Natural killer cell (primary cell): ENCODE data around the gene NOG. TPM values are rescaled to one million over a fixed set of nuclear protein-coding genes. Genes with fewer than 3 reads are reported as not detected.

Experiments
- ATAC-seq, 3 donors: fragments of 150-1000 bp in 2 of 3; fragments of 200-7000 bp in 1 of 3; cut with Tn5 transposase; 1 replicate in 1 of 3; 2 replicates in 2 of 3; pipeline ENCODE4 v1.10.0; 2021; ENCODE audit warnings: mild to moderate bottlenecking in 2 of 3, moderate library complexity in 2 of 3
- DNase-seq, 2 donors: peaks; one replicate each; pipeline versions ENCODE4 v3.0.0 to v3.0.0-alpha.2; 2013 to 2021; ENCODE audit warnings: mixed read lengths in 1 of 2
- H3K27ac ChIP-seq: one replicate; pipeline ENCODE4 v1.5.1; 2013; ENCODE audit warnings: mild to moderate bottlenecking, low read length
- H3K27me3 ChIP-seq: one replicate; pipeline ENCODE4 v1.6.1; 2013; ENCODE audit warnings: low read length; ENCODE audit not compliant: control insufficient read depth, insufficient read depth
- H3K36me3 ChIP-seq: one replicate; pipeline ENCODE4 v1.6.1; 2013; ENCODE audit warnings: low read length; ENCODE audit not compliant: control insufficient read depth, insufficient read depth
- H3K4me1 ChIP-seq: one replicate; pipeline ENCODE4 v1.6.1; 2013; ENCODE audit warnings: low read length; ENCODE audit not compliant: control insufficient read depth, insufficient read depth
- H3K4me3 ChIP-seq: one replicate; pipeline ENCODE4 v1.5.1; 2013; ENCODE audit warnings: low read length
- H3K9me3 ChIP-seq: one replicate; pipeline ENCODE4 v1.6.1; 2013; ENCODE audit warnings: low read length; ENCODE audit not compliant: control insufficient read depth, insufficient read depth
- H3K27ac Mint-ChIP-seq, 2 donors: one replicate each; pipeline ENCODE4 v1.8.0; 2022; ENCODE audit warnings: mild to moderate bottlenecking in 2 of 2, mixed read lengths in 2 of 2, moderate library complexity in 1 of 2
- H3K27me3 Mint-ChIP-seq, 2 donors: one replicate each; pipeline ENCODE4 v1.8.0; 2022; ENCODE audit warnings: low read depth in 2 of 2, mixed read lengths in 2 of 2
- H3K36me3 Mint-ChIP-seq: one replicate; pipeline ENCODE4 v1.8.0; 2022; ENCODE audit warnings: mixed read lengths
- H3K4me1 Mint-ChIP-seq, 2 donors: one replicate each; pipeline ENCODE4 v1.8.0; 2022; ENCODE audit warnings: mixed read lengths in 2 of 2
- H3K4me3 Mint-ChIP-seq: one replicate; pipeline ENCODE4 v1.8.0; 2022; ENCODE audit warnings: mild to moderate bottlenecking, moderate library complexity, mixed read lengths
- H3K9me3 Mint-ChIP-seq, 2 donors: one replicate each; pipeline ENCODE4 v1.8.0; 2022; ENCODE audit warnings: mixed read lengths in 2 of 2
- WGBS: methylation state at CpG from one replicate; pipeline ENCODE4 v1.1.7; 2013; ENCODE audit warnings: missing lambda C conversion rate; ENCODE audit not compliant: insufficient coverage; 5-methylcytosine and 5-hydroxymethylcytosine counted together
- intact Hi-C: fragments of 100-400 bp; cut with micrococcal nuclease; formaldehyde crosslinking; loops from one replicate; pipeline ENCODE4 v1.14.2; 2022
- total RNA-seq, 4 donors: library from RNA; stranded (reverse); fragments of 120-200 nt in 1 of 4; gene quantifications; one replicate each; pipeline versions ENCODE4 v1.2.3 to v1.2.4, GENCODE V29; 2013 to 2022
- TF ChIP-seq, protein P1 (sequence below): fragments of 200-600 bp; IDR thresholded peaks from one replicate; pipeline ENCODE4 v1.8.0; 2022; ENCODE audit warnings: antibody characterized with exemption

The NOG gene
- total RNA-seq, 3 donors from 2014 or later (not counting 1 experiment from before 2014, with no cell fraction given): 0.19 to 0.77 (median 0.38) TPM

DNA sequence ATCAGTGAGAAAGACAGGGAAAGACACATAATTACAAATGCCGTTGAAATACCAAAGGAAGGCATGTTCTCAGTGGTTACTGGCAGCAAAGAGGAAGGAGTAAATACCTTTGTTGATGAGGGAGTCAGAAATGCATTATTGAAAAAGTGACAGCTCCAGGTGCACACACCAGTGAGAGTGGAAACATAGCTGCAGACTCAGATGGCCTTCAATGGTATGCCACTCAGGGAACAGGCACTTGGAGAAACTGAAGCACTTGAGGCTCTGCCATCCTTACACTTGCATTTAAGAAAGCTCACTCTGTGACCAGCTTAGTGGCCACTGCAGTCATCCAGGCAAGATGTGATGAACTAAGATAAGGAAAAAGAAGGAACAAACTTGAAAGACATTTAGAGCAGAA, 29.9 kb downstream of the NOG start:
- H3K36me3 Mint-ChIP-seq: no peaks in the 10 kb centered on the region
- no peak overlapping the region for H3K27ac Mint-ChIP-seq
- no peaks in the 10 kb centered on the region for H3K4me1 Mint-ChIP-seq
- Histone ChIP-seq H3K36me3 (no peaks in the 10 kb centered on the region), H3K4me3 (no peak overlapping the region), H3K9me3 (no peaks in the 10 kb centered on the region), H3K27me3 (no peaks in the 10 kb centered on the region), H3K4me1 (no peaks in the 10 kb centered on the region), H3K27ac (no peak overlapping the region)
- intact Hi-C loops: no loop called here
- ATAC-seq (no peak), DNase-seq (no peak)
- WGBS: 34% methylated on average over 1 of the region's 1 CpG
- peaks cover 34 to 40% of the 10 kb centered on the region in 2 donors for H3K27me3 Mint-ChIP-seq
- no peaks in the 10 kb centered on the region for H3K9me3 Mint-ChIP-seq
- TF ChIP-seq, protein P1, sequence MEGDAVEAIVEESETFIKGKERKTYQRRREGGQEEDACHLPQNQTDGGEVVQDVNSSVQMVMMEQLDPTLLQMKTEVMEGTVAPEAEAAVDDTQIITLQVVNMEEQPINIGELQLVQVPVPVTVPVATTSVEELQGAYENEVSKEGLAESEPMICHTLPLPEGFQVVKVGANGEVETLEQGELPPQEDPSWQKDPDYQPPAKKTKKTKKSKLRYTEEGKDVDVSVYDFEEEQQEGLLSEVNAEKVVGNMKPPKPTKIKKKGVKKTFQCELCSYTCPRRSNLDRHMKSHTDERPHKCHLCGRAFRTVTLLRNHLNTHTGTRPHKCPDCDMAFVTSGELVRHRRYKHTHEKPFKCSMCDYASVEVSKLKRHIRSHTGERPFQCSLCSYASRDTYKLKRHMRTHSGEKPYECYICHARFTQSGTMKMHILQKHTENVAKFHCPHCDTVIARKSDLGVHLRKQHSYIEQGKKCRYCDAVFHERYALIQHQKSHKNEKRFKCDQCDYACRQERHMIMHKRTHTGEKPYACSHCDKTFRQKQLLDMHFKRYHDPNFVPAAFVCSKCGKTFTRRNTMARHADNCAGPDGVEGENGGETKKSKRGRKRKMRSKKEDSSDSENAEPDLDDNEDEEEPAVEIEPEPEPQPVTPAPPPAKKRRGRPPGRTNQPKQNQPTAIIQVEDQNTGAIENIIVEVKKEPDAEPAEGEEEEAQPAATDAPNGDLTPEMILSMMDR: no peak
- no peak overlapping the region for H3K4me3 Mint-ChIP-seq

DNA sequence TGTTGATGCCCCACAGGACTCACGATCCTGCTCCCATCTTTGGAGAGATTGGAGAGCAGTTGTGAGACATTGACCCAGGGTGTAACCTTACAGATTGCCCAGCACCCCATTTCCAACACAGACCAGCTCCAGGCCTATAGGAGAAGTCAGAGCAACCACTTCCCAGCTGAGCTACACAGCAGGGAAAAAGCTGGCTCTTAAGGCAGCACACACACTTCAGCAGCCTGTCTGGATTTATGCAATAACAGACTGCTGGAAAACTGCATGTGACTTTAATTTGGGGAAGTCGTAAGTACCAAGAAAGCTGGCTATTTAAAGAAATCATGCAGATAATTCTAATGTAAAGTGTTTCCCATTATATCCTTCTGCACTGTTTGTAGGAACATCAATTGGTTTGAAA, 30.8 kb downstream of the NOG start:
- no peak overlapping the region for H3K27ac ChIP-seq
- 71% methylated on average over 2 of the region's 2 CpGs for WGBS
- TF ChIP-seq, protein P1: no peak

DNA sequence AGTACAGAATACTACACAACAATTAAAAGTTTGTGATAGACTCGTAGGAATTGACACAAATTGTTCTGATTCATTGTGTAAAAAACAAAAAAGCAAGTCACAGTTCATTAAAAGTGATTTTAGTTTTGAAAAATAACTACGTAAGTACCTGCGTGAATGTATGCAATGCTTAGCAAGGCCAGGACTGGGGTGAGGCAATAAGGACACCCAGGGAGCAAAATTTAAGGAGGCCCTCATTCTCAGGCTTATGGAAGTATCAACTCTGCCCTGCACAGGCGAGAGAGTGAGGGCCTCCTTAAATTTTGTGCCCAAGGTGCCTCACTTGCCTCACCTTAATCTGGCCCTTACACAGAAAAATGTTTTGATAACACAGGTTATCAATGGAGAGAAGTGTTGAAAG, 31.4 kb downstream of the NOG start:
- ATAC-seq (no peak), DNase-seq (no peak)
- Histone ChIP-seq H3K27ac (no peak overlapping the region), H3K9me3 (no peaks in the 10 kb centered on the region), H3K4me1 (no peaks in the 10 kb centered on the region), H3K4me3 (no peak overlapping the region), H3K27me3 (no peaks in the 10 kb centered on the region), H3K36me3 (no peaks in the 10 kb centered on the region)
- Mint-ChIP-seq H3K27ac (no peak overlapping the region), H3K4me3 (no peak overlapping the region), H3K36me3 (no peaks in the 10 kb centered on the region), H3K27me3 (peaks cover 30 to 37% of the 10 kb centered on the region in 2 donors), H3K9me3 (no peaks in the 10 kb centered on the region), H3K4me1 (no peaks in the 10 kb centered on the region)
- intact Hi-C loops: no loop called here
- TF ChIP-seq, protein P1: no peak
- WGBS: 83% methylated on average over 4 of the region's 4 CpGs

More for the DNA sequence above, 30.8 kb downstream of the NOG start:
- Mint-ChIP-seq H3K9me3 (no peaks in the 10 kb centered on the region), H3K4me3 (no peak overlapping the region), H3K27ac (no peak overlapping the region), H3K27me3 (peaks cover 34 to 40% of the 10 kb centered on the region in 2 donors), H3K36me3 (no peaks in the 10 kb centered on the region), H3K4me1 (no peaks in the 10 kb centered on the region)
- H3K4me1 ChIP-seq: no peaks in the 10 kb centered on the region
- ATAC-seq: no peak
- intact Hi-C loops: no loop called here
- no peak for DNase-seq
- no peak overlapping the region for H3K4me3 ChIP-seq
- H3K9me3 ChIP-seq: no peaks in the 10 kb centered on the region
- H3K36me3 ChIP-seq: no peaks in the 10 kb centered on the region
- no peaks in the 10 kb centered on the region for H3K27me3 ChIP-seq

DNA sequence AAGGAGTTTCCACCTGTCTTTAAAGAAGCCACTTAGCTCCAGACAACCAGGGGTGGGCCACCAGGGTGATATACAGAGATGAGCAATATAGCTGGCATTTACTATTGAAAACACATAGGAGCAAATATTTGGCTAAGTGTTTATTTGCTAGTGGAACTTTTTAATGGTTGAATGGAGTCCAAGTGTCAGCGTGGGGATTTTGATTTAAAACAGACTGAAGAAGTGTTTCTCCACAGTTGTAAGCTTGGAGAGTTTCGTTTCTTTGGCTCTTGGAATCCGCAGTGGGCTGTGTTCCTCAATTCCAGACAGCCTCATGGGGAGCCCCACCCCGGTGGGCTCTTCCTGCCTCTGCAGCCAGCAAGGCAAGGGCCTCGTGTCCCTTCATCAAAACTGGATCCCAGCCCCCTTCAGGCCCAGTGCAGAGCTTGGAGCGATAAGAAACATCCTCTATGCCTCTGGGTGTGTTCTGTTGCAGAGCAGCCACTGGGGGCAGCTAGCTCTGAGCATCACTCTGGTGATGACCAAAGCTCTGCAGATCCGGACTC, 36.1 kb downstream of the NOG start:
- no peaks in the 10 kb centered on the region for H3K36me3 Mint-ChIP-seq
- no peaks in the 10 kb centered on the region for H3K36me3 ChIP-seq
- H3K27me3 Mint-ChIP-seq: peaks cover 13 to 23% of the 10 kb centered on the region in 2 donors
- no peaks in the 10 kb centered on the region for H3K9me3 ChIP-seq
- H3K9me3 Mint-ChIP-seq: no peaks in the 10 kb centered on the region
- WGBS: 64% methylated on average over 7 of the region's 7 CpGs
- H3K27me3 ChIP-seq: no peaks in the 10 kb centered on the region
- intact Hi-C loops: no loop called here
- H3K4me1 ChIP-seq: no peaks in the 10 kb centered on the region
- no peak overlapping the region for H3K4me3 ChIP-seq
- H3K4me3 Mint-ChIP-seq: no peak overlapping the region
- H3K27ac Mint-ChIP-seq: no peak overlapping the region
- no peaks in the 10 kb centered on the region for H3K4me1 Mint-ChIP-seq
- TF ChIP-seq, protein P1: no peak
- DNase-seq: peak in 1 of 2 donors; percentile 52
- H3K27ac ChIP-seq: no peak overlapping the region
- ATAC-seq: peak in 1 of 3 donors; percentile 30
